HCT116 (cell line): ENCODE measurements around the gene SPATC1L.

Experiments used
- CTCF ChIP-seq, 3 experiments: fragments of 200-600 bp in 1 of 3; sonication (generic) in 1 of 3; IDR thresholded peaks in 2 of 3; conservative IDR thresholded peaks in 1 of 3; 2 replicates each; pipeline ENCODE4 v1.5.1; 2012 to 2017; ENCODE audit warnings: low read depth in 2 of 3, low read length in 2 of 3, antibody characterized with exemption in 1 of 3, borderline replicate concordance in 1 of 3, control low read depth in 1 of 3, mild to moderate bottlenecking in 1 of 3, mixed read lengths in 1 of 3, mixed run types in 1 of 3, moderate library complexity in 1 of 3; ENCODE audit not compliant: insufficient read depth in 1 of 3
- ELF1 ChIP-seq: IDR thresholded peaks from 2 replicates; pipeline ENCODE4 v1.6.1; 2012; ENCODE audit warnings: low read depth, borderline replicate concordance
- EZH2 ChIP-seq: fragments of 200-600 bp; sonication (generic); IDR thresholded peaks from 2 replicates; pipeline ENCODE4 v1.6.1; 2017; ENCODE audit warnings: antibody characterized with exemption, mixed run types
- POLR2A ChIP-seq: IDR thresholded peaks from 2 replicates; pipeline ENCODE4 v1.7.0; 2011; ENCODE audit warnings: borderline replicate concordance; ENCODE audit not compliant: insufficient read depth, insufficient read length; ENCODE audit errors: extremely low read depth
- RAD21 ChIP-seq: IDR thresholded peaks from 2 replicates; pipeline ENCODE4 v1.6.1; 2012; ENCODE audit warnings: low read depth, mild to moderate bottlenecking
- SIN3A ChIP-seq: IDR thresholded peaks from 2 replicates; pipeline ENCODE4 v1.6.1; 2012; ENCODE audit warnings: low read depth
- TCF7L2 ChIP-seq: IDR thresholded peaks from 2 replicates; pipeline ENCODE4 v1.7.0; 2011; ENCODE audit warnings: borderline replicate concordance, inconsistent platforms; ENCODE audit not compliant: insufficient read depth, insufficient read length; ENCODE audit errors: extremely low read depth

GRCh38 chr21:46202592-46203202 lies 18.4 kb upstream of the SPATC1L start:
- TF ChIP-seq CTCF (IDR thresholded peaks at IDR 0.05 in 2 of 3, conservative IDR thresholded peaks at IDR 0.05 in 1 of 3; ENCODE audit: borderline replicate concordance in 1 of 3, insufficient read depth in 1 of 3, low read depth in 2 of 3, low read length in 2 of 3): no peak
- no peak for TF ChIP-seq SIN3A
- TF ChIP-seq ELF1: no peak
- TF ChIP-seq POLR2A: no peak
- no peak for TF ChIP-seq TCF7L2
- no peak for TF ChIP-seq EZH2
- TF ChIP-seq RAD21: no peak
